HCT116 (cell line): ENCODE measurements around the gene CDKN2A. TPM values are rescaled to one million over a fixed set of nuclear protein-coding genes. Genes with fewer than 3 reads are reported as not detected.

ENCODE experiments used
- ATAC-seq: fragments of 200-7000 bp; cut with Tn5 transposase; 2 replicates; pipeline ENCODE4 v1.9.1; 2020; ENCODE audit warnings: mild to moderate bottlenecking, moderate library complexity
- BruUV-seq: library from RNA; stranded (reverse); fragments of 400-500 nt; replicated peaks from 2 replicates; lab custom pipeline; 2021; lab: Mats Ljungman, UMichigan
- CTCF ChIA-PET: fragments of 300-600 bp; sonication (Branson Sonifier 250); formaldehyde crosslinking; loops from one replicate; lab custom pipeline; 2021; ENCODE audit warnings: antibody characterized with exemption; lab: Charles Lee
- POLR2A ChIA-PET: fragments of 300-600, 350-600 bp; sonication (Branson Sonifier 250); formaldehyde crosslinking; loops from one replicate; lab custom pipeline; 2021; ENCODE audit warnings: antibody characterized with exemption; lab: Charles Lee
- RAD21 ChIA-PET, 2 experiments: fragments of 300-600 bp; sonication (Branson Sonifier 250); formaldehyde crosslinking; loops; one replicate each; lab custom pipeline; 2023; ENCODE audit warnings: low total read pairs in 2 of 2; ENCODE audit not compliant: uncharacterized antibody in 2 of 2, unreplicated experiment in 2 of 2, low non-redundant PET in 1 of 2; lab: Charles Lee
- DNase-seq: peaks from one replicate; pipeline ENCODE4 v3.0.0-alpha.2; 2010; ENCODE audit warnings: low read depth, low spot score
- H2AFZ ChIP-seq: fragments of 200-600 bp; shearing (Covaris generic), sonication (generic); 2 replicates; pipeline ENCODE4 v1.6.1; 2017; ENCODE audit warnings: low read depth, mixed run types, mixed read lengths, antibody characterized with exemption, low read length; ENCODE audit not compliant: poor library complexity, severe bottlenecking
- H3K27ac ChIP-seq: 2 replicates; pipeline ENCODE4 v1.5.1; 2012; ENCODE audit warnings: low read depth, low read length
- H3K27me3 ChIP-seq: fragments of 200-600 bp; sonication (generic); 2 replicates; pipeline ENCODE4 v1.6.1; 2016; ENCODE audit warnings: mixed run types, low read length, mixed read lengths; ENCODE audit not compliant: insufficient read depth
- H3K36me3 ChIP-seq, 2 experiments: fragments of 200-500 bp in 1 of 2; fragments of 200-600 bp in 1 of 2; sonication (Bioruptor generic) in 1 of 2; sonication (generic) in 1 of 2; 2 replicates each; pipeline versions ENCODE4 v1.5.1 to v1.6.1; 2014 to 2016; ENCODE audit warnings: low read length in 2 of 2, inconsistent platforms in 1 of 2, mixed read lengths in 1 of 2, mixed run types in 1 of 2; ENCODE audit not compliant: insufficient read depth in 2 of 2, control insufficient read depth in 1 of 2
- H3K4me1 ChIP-seq, 2 experiments: fragments of 200-600 bp in 1 of 2; sonication (generic) in 1 of 2; 2 replicates each; pipeline versions ENCODE4 v1.5.1 to v1.6.1; 2012 to 2017; ENCODE audit warnings: low read length in 2 of 2, inconsistent platforms in 1 of 2, mild to moderate bottlenecking in 1 of 2, mixed read lengths in 1 of 2, mixed run types in 1 of 2, moderate library complexity in 1 of 2; ENCODE audit not compliant: insufficient read depth in 2 of 2, control insufficient read depth in 1 of 2
- H3K4me2 ChIP-seq: fragments of 200-600 bp; sonication (generic); 2 replicates; pipeline ENCODE4 v1.6.1; 2017; ENCODE audit warnings: mixed run types, low read length, mixed read lengths
- H3K4me3 ChIP-seq, 2 experiments: fragments of 200-600 bp in 1 of 2; sonication (generic) in 1 of 2; replicated peaks in 1 of 2; 2 replicates each; pipeline ENCODE4 v1.5.1; 2011 to 2016; ENCODE audit warnings: low read length in 2 of 2, control low read depth in 1 of 2, low read depth in 1 of 2, mild to moderate bottlenecking in 1 of 2, mixed read lengths in 1 of 2, mixed run types in 1 of 2
- H3K79me2 ChIP-seq: fragments of 200-600 bp; sonication (generic); 2 replicates; pipeline ENCODE4 v1.6.1; 2017; ENCODE audit warnings: mild to moderate bottlenecking, mixed run types, low read length, moderate library complexity, mixed read lengths; ENCODE audit not compliant: insufficient read depth
- H3K9ac ChIP-seq: fragments of 200-600 bp; sonication (generic); 2 replicates; pipeline ENCODE4 v1.6.1; 2016; ENCODE audit warnings: low read length, mixed read lengths
- H3K9me2 ChIP-seq: fragments of 200-600 bp; sonication (generic), shearing (Covaris generic); 2 replicates; pipeline ENCODE4 v1.6.1; 2017; ENCODE audit warnings: mixed run types, mild to moderate bottlenecking, moderate library complexity; ENCODE audit not compliant: insufficient read depth
- H3K9me3 ChIP-seq, 2 experiments: fragments of 200-500 bp in 1 of 2; fragments of 200-600 bp in 1 of 2; sonication (Bioruptor generic) in 1 of 2; sonication (generic) in 1 of 2; 2 replicates each; pipeline ENCODE4 v1.6.1; 2014 to 2017; ENCODE audit warnings: low read length in 2 of 2, mixed read lengths in 2 of 2, inconsistent platforms in 1 of 2, low read depth in 1 of 2, mild to moderate bottlenecking in 1 of 2, mixed run types in 1 of 2, moderate library complexity in 1 of 2; ENCODE audit not compliant: control insufficient read depth in 1 of 2, insufficient read depth in 1 of 2
- H4K20me1 ChIP-seq: fragments of 200-600 bp; sonication (generic), shearing (Covaris generic); 2 replicates; pipeline ENCODE4 v1.6.1; 2017; ENCODE audit warnings: mixed run types, mild to moderate bottlenecking, moderate library complexity; ENCODE audit not compliant: insufficient read depth
- CBX3 ChIP-seq: IDR thresholded peaks from 2 replicates; pipeline ENCODE4 v1.6.1; 2012; ENCODE audit warnings: low read depth
- CEBPB ChIP-seq: IDR thresholded peaks from 2 replicates; pipeline ENCODE4 v1.6.1; 2012; ENCODE audit warnings: low read depth
- EGR1 ChIP-seq: IDR thresholded peaks from 2 replicates; pipeline ENCODE4 v1.6.1; 2012; ENCODE audit warnings: low read depth
- ELF1 ChIP-seq: IDR thresholded peaks from 2 replicates; pipeline ENCODE4 v1.6.1; 2012; ENCODE audit warnings: low read depth, borderline replicate concordance
- EZH2phosphoT487 ChIP-seq: fragments of 200-600 bp; IDR thresholded peaks from 2 replicates; pipeline ENCODE4 v1.6.1; 2018; ENCODE audit warnings: antibody characterized with exemption, borderline replicate concordance
- FOSL1 ChIP-seq: IDR thresholded peaks from 2 replicates; pipeline ENCODE4 v1.6.1; 2012; ENCODE audit warnings: low read depth
- JUND ChIP-seq: IDR thresholded peaks from 2 replicates; pipeline ENCODE4 v1.6.1; 2012
- POLR2A ChIP-seq: IDR thresholded peaks from 2 replicates; pipeline ENCODE4 v1.7.0; 2011; ENCODE audit warnings: borderline replicate concordance; ENCODE audit not compliant: insufficient read depth, insufficient read length; ENCODE audit errors: extremely low read depth
- RAD21 ChIP-seq: IDR thresholded peaks from 2 replicates; pipeline ENCODE4 v1.6.1; 2012; ENCODE audit warnings: low read depth, mild to moderate bottlenecking
- SIN3A ChIP-seq: IDR thresholded peaks from 2 replicates; pipeline ENCODE4 v1.6.1; 2012; ENCODE audit warnings: low read depth
- SP1 ChIP-seq: IDR thresholded peaks from 2 replicates; pipeline ENCODE4 v1.6.1; 2012; ENCODE audit warnings: low read depth
- TCF7L2 ChIP-seq: IDR thresholded peaks from 2 replicates; pipeline ENCODE4 v1.7.0; 2011; ENCODE audit warnings: borderline replicate concordance, inconsistent platforms; ENCODE audit not compliant: insufficient read depth, insufficient read length; ENCODE audit errors: extremely low read depth
- YY1 ChIP-seq: IDR thresholded peaks from 2 replicates; pipeline ENCODE4 v1.6.1; 2011; ENCODE audit warnings: low read length, low read depth, moderate library complexity, mild to moderate bottlenecking; ENCODE audit not compliant: insufficient replicate concordance; ENCODE audit errors: extremely low read depth
- ZFX ChIP-seq: fragments of 450-650 bp; IDR thresholded peaks from 2 replicates; pipeline ENCODE4 v1.6.1; 2017
- ZNF274 ChIP-seq: fragments of 200-500 bp; sonication (Bioruptor generic); IDR thresholded peaks from 2 replicates; pipeline ENCODE4 v1.6.1; 2014; ENCODE audit warnings: mild to moderate bottlenecking, low read depth, low read length, inconsistent platforms
- intact Hi-C: fragments of 100-400 bp; cut with micrococcal nuclease; formaldehyde crosslinking; loops from 2 replicates; pipeline ENCODE4 v1.10.0; 2022
- total RNA-seq: library from RNA; stranded (reverse); gene quantifications from one replicate; pipeline ENCODE4 v1.2.1, GENCODE V29; 2021; ENCODE audit not compliant: unreplicated experiment
- TF ChIP-seq, protein P1 (sequence below): IDR thresholded peaks from 2 replicates; pipeline ENCODE4 v1.6.1; 2011; ENCODE audit warnings: mild to moderate bottlenecking, low read length, moderate library complexity; ENCODE audit not compliant: insufficient replicate concordance; ENCODE audit errors: extremely low read depth
- TF ChIP-seq, protein P2 (sequence below), 3 experiments: fragments of 200-600 bp in 1 of 3; sonication (generic) in 1 of 3; IDR thresholded peaks in 2 of 3; conservative IDR thresholded peaks in 1 of 3; 2 replicates each; pipeline ENCODE4 v1.5.1; 2012 to 2017; ENCODE audit warnings: low read depth in 2 of 3, low read length in 2 of 3, antibody characterized with exemption in 1 of 3, borderline replicate concordance in 1 of 3, control low read depth in 1 of 3, mild to moderate bottlenecking in 1 of 3, mixed read lengths in 1 of 3, mixed run types in 1 of 3, moderate library complexity in 1 of 3; ENCODE audit not compliant: insufficient read depth in 1 of 3
- TF ChIP-seq, protein P3 (sequence below): IDR thresholded peaks from 2 replicates; pipeline ENCODE4 v1.6.1; 2012
- TF ChIP-seq, protein P4 (sequence below): IDR thresholded peaks from 2 replicates; pipeline ENCODE4 v1.6.1; 2012
- TF ChIP-seq, protein P5 (sequence below): IDR thresholded peaks from 2 replicates; pipeline ENCODE4 v1.6.1; 2012; ENCODE audit warnings: low read depth

Gene CDKN2A
- total RNA-seq, 1 experiment from 2014 or later: 89.7 TPM

DNA sequence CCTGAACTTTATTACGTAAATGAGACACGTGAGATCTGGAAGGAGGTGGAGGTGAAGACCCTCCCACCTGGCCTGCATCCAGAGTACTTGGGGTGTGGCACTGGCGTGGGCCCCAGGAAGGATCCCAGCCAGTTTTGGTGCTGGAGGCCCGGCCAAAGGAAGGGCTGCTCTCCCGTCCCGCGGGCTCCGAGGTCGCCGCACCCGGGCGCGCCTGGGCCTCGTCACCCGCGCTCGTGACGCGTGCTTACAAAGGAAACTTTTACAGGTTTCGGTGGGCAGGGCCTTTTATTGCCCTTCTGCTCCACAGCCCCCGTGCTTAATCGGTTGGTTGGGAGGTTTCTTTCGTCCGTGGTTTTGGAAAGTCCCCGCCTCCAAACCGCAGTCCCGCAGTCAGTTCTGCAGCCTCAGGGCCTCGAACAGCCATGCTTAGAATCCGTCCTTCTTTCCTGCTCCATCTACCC is 29.2 kb downstream of the CDKN2A start:
- Histone ChIP-seq H4K20me1 (no peaks in the 10 kb centered on the region), H3K9me3 (no peaks in the 10 kb centered on the region), H3K27ac (no peak overlapping the region), H3K36me3 (peaks cover 0 to 6% of the 10 kb centered on the region in 2 experiments; a peak in 1 of 4 replicates), H3K4me1 (no peaks in the 10 kb centered on the region), H2AFZ (no peak overlapping the region), H3K9ac (no peak overlapping the region), H3K9me2 (no peaks in the 10 kb centered on the region), H3K4me3 (no peak overlapping the region), H3K79me2 (no peaks in the 10 kb centered on the region), H3K4me2 (0 out of 2 replicates have a peak overlapping the region, but pooled peaks have one; percentile 41), H3K27me3 (no peaks in the 10 kb centered on the region)
- intact Hi-C loops: no loop called here
- ChIA-PET RAD21 (no interaction called here), CTCF (no interaction called here), POLR2A (no interaction called here)
- TF ChIP-seq, protein P1, sequence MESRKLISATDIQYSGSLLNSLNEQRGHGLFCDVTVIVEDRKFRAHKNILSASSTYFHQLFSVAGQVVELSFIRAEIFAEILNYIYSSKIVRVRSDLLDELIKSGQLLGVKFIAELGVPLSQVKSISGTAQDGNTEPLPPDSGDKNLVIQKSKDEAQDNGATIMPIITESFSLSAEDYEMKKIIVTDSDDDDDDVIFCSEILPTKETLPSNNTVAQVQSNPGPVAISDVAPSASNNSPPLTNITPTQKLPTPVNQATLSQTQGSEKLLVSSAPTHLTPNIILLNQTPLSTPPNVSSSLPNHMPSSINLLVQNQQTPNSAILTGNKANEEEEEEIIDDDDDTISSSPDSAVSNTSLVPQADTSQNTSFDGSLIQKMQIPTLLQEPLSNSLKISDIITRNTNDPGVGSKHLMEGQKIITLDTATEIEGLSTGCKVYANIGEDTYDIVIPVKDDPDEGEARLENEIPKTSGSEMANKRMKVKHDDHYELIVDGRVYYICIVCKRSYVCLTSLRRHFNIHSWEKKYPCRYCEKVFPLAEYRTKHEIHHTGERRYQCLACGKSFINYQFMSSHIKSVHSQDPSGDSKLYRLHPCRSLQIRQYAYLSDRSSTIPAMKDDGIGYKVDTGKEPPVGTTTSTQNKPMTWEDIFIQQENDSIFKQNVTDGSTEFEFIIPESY: no peak
- TF ChIP-seq RAD21 (no peak), ELF1 (no peak), POLR2A (no peak), CBX3 (no peak), SP1 (no peak), FOSL1 (no peak), JUND (no peak), CEBPB (no peak), YY1 (no peak), EZH2phosphoT487 (no peak), ZNF274 (no peak), TCF7L2 (no peak), SIN3A (no peak), EGR1 (no peak), ZFX (no peak)
- TF ChIP-seq, protein P2, sequence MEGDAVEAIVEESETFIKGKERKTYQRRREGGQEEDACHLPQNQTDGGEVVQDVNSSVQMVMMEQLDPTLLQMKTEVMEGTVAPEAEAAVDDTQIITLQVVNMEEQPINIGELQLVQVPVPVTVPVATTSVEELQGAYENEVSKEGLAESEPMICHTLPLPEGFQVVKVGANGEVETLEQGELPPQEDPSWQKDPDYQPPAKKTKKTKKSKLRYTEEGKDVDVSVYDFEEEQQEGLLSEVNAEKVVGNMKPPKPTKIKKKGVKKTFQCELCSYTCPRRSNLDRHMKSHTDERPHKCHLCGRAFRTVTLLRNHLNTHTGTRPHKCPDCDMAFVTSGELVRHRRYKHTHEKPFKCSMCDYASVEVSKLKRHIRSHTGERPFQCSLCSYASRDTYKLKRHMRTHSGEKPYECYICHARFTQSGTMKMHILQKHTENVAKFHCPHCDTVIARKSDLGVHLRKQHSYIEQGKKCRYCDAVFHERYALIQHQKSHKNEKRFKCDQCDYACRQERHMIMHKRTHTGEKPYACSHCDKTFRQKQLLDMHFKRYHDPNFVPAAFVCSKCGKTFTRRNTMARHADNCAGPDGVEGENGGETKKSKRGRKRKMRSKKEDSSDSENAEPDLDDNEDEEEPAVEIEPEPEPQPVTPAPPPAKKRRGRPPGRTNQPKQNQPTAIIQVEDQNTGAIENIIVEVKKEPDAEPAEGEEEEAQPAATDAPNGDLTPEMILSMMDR (IDR thresholded peaks at IDR 0.05 in 2 of 3, conservative IDR thresholded peaks at IDR 0.05 in 1 of 3; ENCODE audit: borderline replicate concordance in 1 of 3, insufficient read depth in 1 of 3, low read depth in 2 of 3, low read length in 2 of 3): no peak
- TF ChIP-seq, protein P3, sequence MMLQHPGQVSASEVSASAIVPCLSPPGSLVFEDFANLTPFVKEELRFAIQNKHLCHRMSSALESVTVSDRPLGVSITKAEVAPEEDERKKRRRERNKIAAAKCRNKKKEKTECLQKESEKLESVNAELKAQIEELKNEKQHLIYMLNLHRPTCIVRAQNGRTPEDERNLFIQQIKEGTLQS: no peak
- TF ChIP-seq, protein P4, sequence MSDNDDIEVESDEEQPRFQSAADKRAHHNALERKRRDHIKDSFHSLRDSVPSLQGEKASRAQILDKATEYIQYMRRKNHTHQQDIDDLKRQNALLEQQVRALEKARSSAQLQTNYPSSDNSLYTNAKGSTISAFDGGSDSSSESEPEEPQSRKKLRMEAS: no peak
- TF ChIP-seq, protein P5, sequence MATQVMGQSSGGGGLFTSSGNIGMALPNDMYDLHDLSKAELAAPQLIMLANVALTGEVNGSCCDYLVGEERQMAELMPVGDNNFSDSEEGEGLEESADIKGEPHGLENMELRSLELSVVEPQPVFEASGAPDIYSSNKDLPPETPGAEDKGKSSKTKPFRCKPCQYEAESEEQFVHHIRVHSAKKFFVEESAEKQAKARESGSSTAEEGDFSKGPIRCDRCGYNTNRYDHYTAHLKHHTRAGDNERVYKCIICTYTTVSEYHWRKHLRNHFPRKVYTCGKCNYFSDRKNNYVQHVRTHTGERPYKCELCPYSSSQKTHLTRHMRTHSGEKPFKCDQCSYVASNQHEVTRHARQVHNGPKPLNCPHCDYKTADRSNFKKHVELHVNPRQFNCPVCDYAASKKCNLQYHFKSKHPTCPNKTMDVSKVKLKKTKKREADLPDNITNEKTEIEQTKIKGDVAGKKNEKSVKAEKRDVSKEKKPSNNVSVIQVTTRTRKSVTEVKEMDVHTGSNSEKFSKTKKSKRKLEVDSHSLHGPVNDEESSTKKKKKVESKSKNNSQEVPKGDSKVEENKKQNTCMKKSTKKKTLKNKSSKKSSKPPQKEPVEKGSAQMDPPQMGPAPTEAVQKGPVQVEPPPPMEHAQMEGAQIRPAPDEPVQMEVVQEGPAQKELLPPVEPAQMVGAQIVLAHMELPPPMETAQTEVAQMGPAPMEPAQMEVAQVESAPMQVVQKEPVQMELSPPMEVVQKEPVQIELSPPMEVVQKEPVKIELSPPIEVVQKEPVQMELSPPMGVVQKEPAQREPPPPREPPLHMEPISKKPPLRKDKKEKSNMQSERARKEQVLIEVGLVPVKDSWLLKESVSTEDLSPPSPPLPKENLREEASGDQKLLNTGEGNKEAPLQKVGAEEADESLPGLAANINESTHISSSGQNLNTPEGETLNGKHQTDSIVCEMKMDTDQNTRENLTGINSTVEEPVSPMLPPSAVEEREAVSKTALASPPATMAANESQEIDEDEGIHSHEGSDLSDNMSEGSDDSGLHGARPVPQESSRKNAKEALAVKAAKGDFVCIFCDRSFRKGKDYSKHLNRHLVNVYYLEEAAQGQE: no peak
- BruUV-seq: no TSS peak
- ATAC-seq: no peak; the same call in 1 of the 2 replicates
- DNase-seq: no peak
